MCF 10A (cell line): ENCODE data around the gene ARMC3. TPM values are rescaled to one million over a fixed set of nuclear protein-coding genes. Genes with fewer than 3 reads are reported as not detected.
"Not testable (repeated sequence)": the region's sequence is repeated elsewhere in the genome, so short reads cannot be mapped to it uniquely, and the experiment has no call there.

Experiments
- BruUV-seq: library from RNA; stranded (reverse); fragments of 400-500 nt; replicated peaks from 2 replicates; lab custom pipeline; 2021; lab: Mats Ljungman, UMichigan
- CTCF ChIA-PET: fragments of 300-600 bp; sonication (Branson Sonifier 250); formaldehyde crosslinking; extraction: SDS; loops from one replicate; lab custom pipeline; 2021; ENCODE audit warnings: antibody characterized with exemption, inconsistent platforms; lab: Yijun Ruan, JAX
- POLR2A ChIA-PET: fragments of 300-600, 350-650 bp; sonication (Branson Sonifier 250); formaldehyde crosslinking; extraction: SDS; loops from one replicate; lab custom pipeline; 2020; ENCODE audit warnings: antibody characterized with exemption, inconsistent platforms; lab: Yijun Ruan, JAX
- DNase-seq: peaks from one replicate; pipeline ENCODE4 v3.0.0-alpha.2; 2018; ENCODE audit not compliant: unreplicated experiment
- H3K27ac Mint-ChIP-seq: one replicate; pipeline ENCODE4 v1.8.0; 2022; ENCODE audit warnings: mild to moderate bottlenecking, low read depth, mixed read lengths; ENCODE audit not compliant: unreplicated experiment
- H3K27me3 Mint-ChIP-seq: one replicate; pipeline ENCODE4 v1.8.0; 2022; ENCODE audit warnings: mixed read lengths; ENCODE audit not compliant: insufficient read depth, unreplicated experiment
- H3K36me3 Mint-ChIP-seq: one replicate; pipeline ENCODE4 v1.8.0; 2022; ENCODE audit warnings: mild to moderate bottlenecking, moderate library complexity, mixed read lengths; ENCODE audit not compliant: insufficient read depth, unreplicated experiment
- H3K4me1 Mint-ChIP-seq: one replicate; pipeline ENCODE4 v1.8.0; 2022; ENCODE audit warnings: mixed read lengths; ENCODE audit not compliant: insufficient read depth, unreplicated experiment
- H3K4me3 Mint-ChIP-seq: one replicate; pipeline ENCODE4 v1.8.0; 2022; ENCODE audit warnings: mild to moderate bottlenecking, moderate library complexity, mixed read lengths; ENCODE audit not compliant: unreplicated experiment
- H3K9me3 Mint-ChIP-seq: one replicate; pipeline ENCODE4 v1.8.0; 2022; ENCODE audit warnings: mixed read lengths; ENCODE audit not compliant: unreplicated experiment
- intact Hi-C: fragments of 100-400 bp; cut with micrococcal nuclease; formaldehyde crosslinking; loops from 2 replicates; pipeline ENCODE4 v1.14.1; 2022
- total RNA-seq: library from RNA; stranded (reverse); gene quantifications from 2 replicates; pipeline ENCODE4 v1.2.3, GENCODE V29; 2022
- TF ChIP-seq, protein P1 (sequence below): fragments of 200-600 bp; IDR thresholded peaks from one replicate; pipeline ENCODE4 v1.8.0; 2022; ENCODE audit warnings: antibody characterized with exemption, mild to moderate bottlenecking; ENCODE audit not compliant: unreplicated experiment

The ARMC3 gene
- total RNA-seq, 1 experiment from 2014 or later: not detected

DNA sequence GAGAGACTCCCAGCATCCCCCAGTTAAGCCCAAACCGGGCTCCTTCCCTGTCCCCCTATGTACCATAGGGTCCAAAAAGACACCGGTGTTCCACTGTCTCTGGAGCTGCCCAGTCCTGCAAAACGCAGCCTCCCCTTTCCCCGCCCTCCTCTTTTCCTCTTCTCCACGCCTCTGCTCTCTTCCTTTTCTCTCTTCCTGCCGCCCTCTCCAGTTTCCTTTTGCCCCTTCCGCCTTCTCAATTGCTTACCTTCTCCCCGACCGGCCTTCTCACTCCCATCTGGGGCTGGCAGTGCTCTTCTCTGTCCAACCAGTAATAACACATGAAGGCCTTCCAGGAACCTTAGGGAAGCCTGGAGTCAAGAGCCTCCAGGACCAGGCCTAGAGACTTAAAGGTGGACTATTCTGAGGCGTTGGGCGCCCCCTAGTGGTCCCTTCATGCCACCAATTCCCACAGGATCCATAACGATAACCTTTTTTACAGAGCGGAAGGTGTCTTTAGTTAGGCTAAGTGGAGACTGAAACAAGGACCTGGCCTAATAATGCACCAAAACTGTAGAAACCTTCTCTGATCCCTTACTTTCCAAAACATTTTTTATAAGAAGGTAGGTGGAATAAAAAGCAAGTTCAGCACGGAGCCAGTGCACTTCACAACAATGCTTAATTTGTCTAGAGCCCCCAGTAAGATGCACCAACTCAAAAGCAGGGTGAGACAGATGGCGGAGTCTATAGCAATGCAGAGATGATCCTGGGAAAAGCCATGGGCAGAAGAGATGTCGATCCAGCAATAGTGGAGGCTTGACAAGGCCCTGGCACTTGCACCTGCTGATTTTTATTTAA is 140.3 kb downstream of the ARMC3 start:
- BruUV-seq: no TSS peak
- ChIA-PET POLR2A (no interaction called here), CTCF (interaction anchor here (0.6 to 2.0 kb wide), 11 partner anchors 21 to 1789 kb away, joined by 3 to 6 read pairs (median 3); no protein-coding TSS in a partner anchor)
- Mint-ChIP-seq H3K9me3 (no peaks in the 10 kb centered on the region), H3K36me3 (no peaks in the 10 kb centered on the region), H3K4me1 (peaks cover 12% of the 10 kb centered on the region), H3K4me3 (no peak overlapping the region), H3K27me3 (no peaks in the 10 kb centered on the region), H3K27ac (no peak overlapping the region)
- peak; percentile 82 for DNase-seq
- intact Hi-C loops: loop anchor here (2.0 to 5.0 kb wide), 3 partner anchors 79 to 1081 kb away; partner anchors contain the start of gene DNAJC1
- TF ChIP-seq, protein P1, sequence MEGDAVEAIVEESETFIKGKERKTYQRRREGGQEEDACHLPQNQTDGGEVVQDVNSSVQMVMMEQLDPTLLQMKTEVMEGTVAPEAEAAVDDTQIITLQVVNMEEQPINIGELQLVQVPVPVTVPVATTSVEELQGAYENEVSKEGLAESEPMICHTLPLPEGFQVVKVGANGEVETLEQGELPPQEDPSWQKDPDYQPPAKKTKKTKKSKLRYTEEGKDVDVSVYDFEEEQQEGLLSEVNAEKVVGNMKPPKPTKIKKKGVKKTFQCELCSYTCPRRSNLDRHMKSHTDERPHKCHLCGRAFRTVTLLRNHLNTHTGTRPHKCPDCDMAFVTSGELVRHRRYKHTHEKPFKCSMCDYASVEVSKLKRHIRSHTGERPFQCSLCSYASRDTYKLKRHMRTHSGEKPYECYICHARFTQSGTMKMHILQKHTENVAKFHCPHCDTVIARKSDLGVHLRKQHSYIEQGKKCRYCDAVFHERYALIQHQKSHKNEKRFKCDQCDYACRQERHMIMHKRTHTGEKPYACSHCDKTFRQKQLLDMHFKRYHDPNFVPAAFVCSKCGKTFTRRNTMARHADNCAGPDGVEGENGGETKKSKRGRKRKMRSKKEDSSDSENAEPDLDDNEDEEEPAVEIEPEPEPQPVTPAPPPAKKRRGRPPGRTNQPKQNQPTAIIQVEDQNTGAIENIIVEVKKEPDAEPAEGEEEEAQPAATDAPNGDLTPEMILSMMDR: peak; percentile 58

DNA sequence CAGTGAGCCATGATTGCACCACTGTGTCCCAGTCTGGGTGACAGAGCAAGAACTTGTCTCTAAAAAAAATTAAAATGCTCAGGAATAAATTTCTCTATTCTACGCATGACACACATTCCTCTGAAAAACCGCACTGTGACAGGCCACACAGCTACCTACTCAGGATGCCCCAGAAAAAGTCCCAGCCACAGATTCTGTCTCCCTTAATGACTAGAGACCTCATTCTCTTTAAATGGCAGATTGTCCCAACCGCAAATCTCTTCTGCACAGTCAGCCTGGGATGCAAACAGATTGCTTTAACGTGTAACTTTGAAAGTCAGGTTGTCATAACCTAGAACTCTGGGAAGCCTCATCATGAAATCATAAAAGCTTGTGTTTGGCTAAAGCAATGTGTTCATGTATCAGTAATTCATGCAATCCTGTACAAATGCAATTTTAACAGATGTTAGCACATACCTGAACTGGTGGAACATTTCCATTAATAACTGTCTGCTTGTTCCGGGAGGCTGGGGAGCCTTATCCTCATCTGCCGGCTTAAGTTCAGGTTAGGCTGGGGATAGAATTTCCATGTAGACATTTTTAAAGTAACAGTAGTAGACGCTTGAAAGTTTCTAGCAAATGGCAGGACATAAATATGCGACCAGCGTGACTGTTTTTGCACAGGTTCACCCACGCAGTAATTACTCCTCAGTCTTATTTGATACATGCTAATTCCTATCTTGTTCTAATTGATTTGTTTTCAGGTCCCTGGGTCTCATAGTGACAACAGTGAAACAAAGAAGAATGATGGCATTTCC is 141.4 kb downstream of the ARMC3 start:
- Mint-ChIP-seq H3K9me3 (no peaks in the 10 kb centered on the region), H3K4me1 (peaks cover 12% of the 10 kb centered on the region), H3K27me3 (no peaks in the 10 kb centered on the region), H3K36me3 (no peaks in the 10 kb centered on the region), H3K27ac (no peak overlapping the region), H3K4me3 (no peak overlapping the region)
- no TSS peak for BruUV-seq
- ChIA-PET CTCF (interaction anchor here (0.6 to 1.3 kb wide), 9 partner anchors 22 to 1790 kb away, joined by 3 to 4 read pairs (median 3); no protein-coding TSS in a partner anchor), POLR2A (no interaction called here)
- intact Hi-C loops: loop anchor here (2.0 to 5.0 kb wide), 3 partner anchors 80 to 1082 kb away; partner anchors contain the start of gene DNAJC1
- TF ChIP-seq, protein P1: no peak
- DNase-seq: no peak

DNA sequence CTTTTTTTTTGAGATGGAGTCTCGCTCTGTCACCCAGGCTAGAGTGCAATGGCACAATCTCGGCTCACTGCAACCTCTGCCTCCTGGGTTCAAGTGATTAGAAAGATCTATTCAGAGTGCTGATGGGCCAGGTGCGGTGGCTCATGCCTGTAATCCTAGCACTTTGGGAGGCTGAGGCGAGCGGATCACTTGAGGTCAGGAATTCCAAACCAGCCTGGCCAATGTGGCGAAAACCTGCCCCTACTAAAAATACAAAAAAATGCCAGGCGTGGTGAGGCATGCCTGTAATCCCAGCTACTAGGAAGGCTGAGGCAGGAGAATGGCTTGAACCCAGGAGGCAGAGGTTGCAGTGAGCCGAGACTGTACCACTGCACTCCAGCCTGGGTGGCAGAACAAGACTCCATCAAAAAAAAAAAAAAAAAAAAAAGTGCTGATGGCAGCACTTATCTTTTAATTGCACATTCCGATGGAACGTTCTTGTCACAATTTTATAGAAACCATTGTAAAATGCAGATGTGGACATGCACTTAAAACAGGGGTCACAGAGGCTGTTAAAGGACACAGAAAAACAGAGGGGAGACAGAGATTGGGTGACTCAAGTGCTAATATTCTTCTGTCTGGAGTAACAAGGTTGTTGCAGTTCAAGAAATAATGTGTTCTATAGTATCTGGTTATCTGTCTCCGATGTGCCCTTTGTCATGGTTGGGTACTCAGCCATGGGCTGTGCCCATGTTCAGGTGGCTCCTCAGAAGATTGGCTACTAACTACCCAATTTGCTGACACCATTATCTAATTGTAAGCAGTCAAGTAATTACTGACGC is 142.4 kb downstream of the ARMC3 start:
- BruUV-seq, DNase-seq, intact Hi-C loops, H3K36me3 Mint-ChIP-seq, H3K9me3 Mint-ChIP-seq, H3K27ac Mint-ChIP-seq, H3K4me3 Mint-ChIP-seq, H3K27me3 Mint-ChIP-seq: not testable (repeated sequence)
- POLR2A ChIA-PET: interaction anchor here (1.2 kb wide), 1 partner anchor 11 kb away, joined by 4 read pairs; no protein-coding TSS in a partner anchor
- CTCF ChIA-PET: interaction anchor here (0.7 kb wide), 1 partner anchor 445 kb away, joined by 4 read pairs; no protein-coding TSS in a partner anchor
- peaks cover 10% of the 10 kb centered on the region for H3K4me1 Mint-ChIP-seq

DNA sequence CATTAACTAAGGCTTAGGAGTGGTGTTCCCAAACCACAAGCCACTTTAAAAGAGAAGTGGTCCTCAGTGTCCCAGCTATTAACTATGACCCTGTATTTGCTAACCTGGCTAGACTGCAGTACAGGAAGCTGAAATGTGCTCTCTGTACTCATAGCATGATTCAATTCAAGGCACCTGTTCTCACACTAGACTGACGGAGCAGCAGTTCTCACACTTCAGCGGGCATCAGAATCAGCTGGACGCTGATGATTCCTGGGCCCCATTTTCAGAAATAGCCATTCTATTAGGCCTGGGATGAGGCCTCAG is 143.0 kb downstream of the ARMC3 start:
- POLR2A ChIA-PET: interaction anchor here (1.2 kb wide), 1 partner anchor 10 kb away, joined by 4 read pairs; no protein-coding TSS in a partner anchor
- CTCF ChIA-PET: interaction anchor here (0.6 to 0.7 kb wide), 3 partner anchors 79 to 444 kb away, joined by 3 to 4 read pairs (median 4); no protein-coding TSS in a partner anchor

DNA sequence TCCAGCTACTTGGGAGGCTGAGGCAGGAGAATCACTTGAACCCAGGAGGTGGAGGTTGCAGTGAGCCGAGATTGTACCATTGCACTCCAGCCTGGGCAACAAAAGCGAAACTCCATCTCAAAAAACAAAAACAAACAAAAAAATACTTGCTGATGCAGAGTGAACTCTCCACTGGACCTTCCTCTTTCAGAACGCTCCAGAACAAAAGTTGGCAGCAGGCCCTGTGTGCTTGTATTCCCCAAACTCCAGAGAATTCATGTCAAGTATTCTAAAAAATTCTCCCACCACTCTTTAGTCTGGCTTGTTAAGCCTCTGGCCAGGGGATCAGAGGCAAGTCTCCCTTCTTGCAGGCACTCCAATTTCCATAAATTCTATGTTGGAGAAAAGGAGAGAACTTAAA is 144.7 kb downstream of the ARMC3 start:
- DNase-seq, H3K9me3 Mint-ChIP-seq, BruUV-seq, intact Hi-C loops, H3K4me1 Mint-ChIP-seq, H3K4me3 Mint-ChIP-seq, H3K27me3 Mint-ChIP-seq, POLR2A ChIA-PET, H3K27ac Mint-ChIP-seq, H3K36me3 Mint-ChIP-seq, CTCF ChIA-PET: not testable (repeated sequence)

More for the DNA sequence above, 143.0 kb downstream of the ARMC3 start:
- BruUV-seq: no TSS peak
- TF ChIP-seq, protein P1: no peak
- no peaks in the 10 kb centered on the region for H3K36me3 Mint-ChIP-seq
- H3K4me3 Mint-ChIP-seq: no peak overlapping the region
- intact Hi-C loops: no loop called here
- peaks cover 5% of the 10 kb centered on the region for H3K4me1 Mint-ChIP-seq
- no peaks in the 10 kb centered on the region for H3K9me3 Mint-ChIP-seq
- no peak for DNase-seq
- H3K27me3 Mint-ChIP-seq: no peaks in the 10 kb centered on the region
- H3K27ac Mint-ChIP-seq: no peak overlapping the region
